ENCODE data around the gene TMSB15C.
"Not testable (repeated sequence)": the region's sequence is repeated elsewhere in the genome, so short reads cannot be mapped to it uniquely, and the experiment has no call there.

DNA sequence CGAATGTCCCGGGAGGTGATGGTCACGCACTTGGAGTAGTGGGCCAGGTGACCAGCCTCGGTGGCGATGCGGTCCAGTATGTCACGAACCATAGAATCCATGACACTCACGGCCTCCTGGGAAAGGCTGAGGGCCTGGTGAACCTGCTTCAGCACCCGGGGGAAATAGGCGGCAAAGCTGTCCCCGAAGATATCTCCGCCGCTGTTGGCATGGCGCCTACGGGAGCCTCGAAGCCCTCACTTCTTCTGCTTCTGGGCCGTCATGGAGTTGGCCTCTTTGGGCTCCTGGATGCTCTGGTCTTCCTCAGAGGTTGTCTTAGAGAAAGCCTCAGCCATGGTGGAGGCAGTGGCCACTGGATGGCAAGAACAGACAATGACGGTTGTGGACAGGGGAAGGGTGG is 13.4 kb downstream of the TMSB15C start:
- TF ChIP-seq, protein P1, sequence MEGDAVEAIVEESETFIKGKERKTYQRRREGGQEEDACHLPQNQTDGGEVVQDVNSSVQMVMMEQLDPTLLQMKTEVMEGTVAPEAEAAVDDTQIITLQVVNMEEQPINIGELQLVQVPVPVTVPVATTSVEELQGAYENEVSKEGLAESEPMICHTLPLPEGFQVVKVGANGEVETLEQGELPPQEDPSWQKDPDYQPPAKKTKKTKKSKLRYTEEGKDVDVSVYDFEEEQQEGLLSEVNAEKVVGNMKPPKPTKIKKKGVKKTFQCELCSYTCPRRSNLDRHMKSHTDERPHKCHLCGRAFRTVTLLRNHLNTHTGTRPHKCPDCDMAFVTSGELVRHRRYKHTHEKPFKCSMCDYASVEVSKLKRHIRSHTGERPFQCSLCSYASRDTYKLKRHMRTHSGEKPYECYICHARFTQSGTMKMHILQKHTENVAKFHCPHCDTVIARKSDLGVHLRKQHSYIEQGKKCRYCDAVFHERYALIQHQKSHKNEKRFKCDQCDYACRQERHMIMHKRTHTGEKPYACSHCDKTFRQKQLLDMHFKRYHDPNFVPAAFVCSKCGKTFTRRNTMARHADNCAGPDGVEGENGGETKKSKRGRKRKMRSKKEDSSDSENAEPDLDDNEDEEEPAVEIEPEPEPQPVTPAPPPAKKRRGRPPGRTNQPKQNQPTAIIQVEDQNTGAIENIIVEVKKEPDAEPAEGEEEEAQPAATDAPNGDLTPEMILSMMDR (IDR thresholded peaks at IDR 0.05): not testable (repeated sequence)
- not testable (repeated sequence) for TF ChIP-seq POLR2A (IDR thresholded peaks at IDR 0.05)

All from prostate gland (tissue), 2 donors.